ENCODE results near the gene KCNH4. TPM values are rescaled to one million over a fixed set of nuclear protein-coding genes. Genes with fewer than 3 reads are reported as not detected.

KCNH4 gene
- total and polyA plus RNA-seq, 5 donors from 2014 or later = 0.47 TPM; not detected in 4

- no peaks in the 10 kb centered on the region for H3K27me3 Mint-ChIP-seq
- Histone ChIP-seq H3K4me3 (ENCODE audit: low read depth, low read length) (no peak overlapping the region), H3K27ac (ENCODE audit: insufficient read depth, low read length, poor library complexity, severe bottlenecking) (peak overlapping the region; percentile 91), H3K36me3 (ENCODE audit: control insufficient read depth, insufficient read depth, low read length) (peaks cover 7% of the 10 kb centered on the region), H3K27me3 (ENCODE audit: control insufficient read depth, insufficient read depth, low read length) (no peaks in the 10 kb centered on the region), H3K4me1 (ENCODE audit: control insufficient read depth, insufficient read depth, low read length, poor library complexity, severe bottlenecking) (peaks cover 27% of the 10 kb centered on the region), H3K9me3 (ENCODE audit: control insufficient read depth in 2 of 2, low read length in 2 of 2) (no peaks in the 10 kb centered on the region)
- peaks cover 15% of the 10 kb centered on the region for H3K36me3 Mint-ChIP-seq
- DNase-seq (no peak), ATAC-seq (ENCODE audit: low read depth in 2 of 2) (no peak)
- peak overlapping the region in 3 of 4 donors; percentile 46 to 96 (median 91) for H3K4me3 Mint-ChIP-seq
- peak overlapping the region in 2 of 3 donors; percentile 89 to 93 for H3K27ac Mint-ChIP-seq
- peaks cover 6 to 66% (median 10%) of the 10 kb centered on the region in 4 donors for H3K4me1 Mint-ChIP-seq
- H3K9me3 Mint-ChIP-seq = peaks cover 0 to 2% (median 0%) of the 10 kb centered on the region in 7 donors
Observed at GRCh38 chr17:42111265-42111636, 69.7 kb downstream of the KCNH4 start.

GRCh38 chr17:42110301-42111264, 70.4 kb downstream of the KCNH4 start:
- no peaks in the 10 kb centered on the region for H3K27me3 Mint-ChIP-seq
- H3K36me3 Mint-ChIP-seq = peaks cover 15% of the 10 kb centered on the region
- Histone ChIP-seq H3K4me3 (ENCODE audit: low read depth, low read length) (no peak overlapping the region), H3K9me3 (ENCODE audit: control insufficient read depth in 2 of 2, low read length in 2 of 2) (no peaks in the 10 kb centered on the region), H3K36me3 (ENCODE audit: control insufficient read depth, insufficient read depth, low read length) (peaks cover 7% of the 10 kb centered on the region), H3K4me1 (ENCODE audit: control insufficient read depth, insufficient read depth, low read length, poor library complexity, severe bottlenecking) (peaks cover 27% of the 10 kb centered on the region), H3K27ac (ENCODE audit: insufficient read depth, low read length, poor library complexity, severe bottlenecking) (no peak overlapping the region), H3K27me3 (ENCODE audit: control insufficient read depth, insufficient read depth, low read length) (no peaks in the 10 kb centered on the region)
- no peak for ATAC-seq (ENCODE audit: low read depth in 2 of 2)
- peak overlapping the region; percentile 89 to 93 (median 91) for H3K27ac Mint-ChIP-seq
- peaks cover 6 to 65% (median 10%) of the 10 kb centered on the region in 4 donors for H3K4me1 Mint-ChIP-seq
- peak in 1 of 3 donors; percentile 57 for DNase-seq
- H3K9me3 Mint-ChIP-seq = peaks cover 0 to 2% (median 0%) of the 10 kb centered on the region in 7 donors
- peak overlapping the region; percentile 13 to 81 (median 70) for H3K4me3 Mint-ChIP-seq

- peaks cover 15% of the 10 kb centered on the region for H3K36me3 ChIP-seq (ENCODE audit: control insufficient read depth, insufficient read depth, low read length)
- no peak overlapping the region for H3K4me3 ChIP-seq (ENCODE audit: low read depth, low read length)
- peaks cover 0 to 2% (median 0%) of the 10 kb centered on the region in 7 donors for H3K9me3 Mint-ChIP-seq
- no peak for ATAC-seq (ENCODE audit: low read depth in 2 of 2)
- peaks cover 15% of the 10 kb centered on the region for H3K36me3 Mint-ChIP-seq
- no peak for DNase-seq
- peak overlapping the region in 1 of 3 donors; percentile 91 for H3K27ac Mint-ChIP-seq
- H3K4me1 ChIP-seq (ENCODE audit: control insufficient read depth, insufficient read depth, low read length, poor library complexity, severe bottlenecking) = peaks cover 27% of the 10 kb centered on the region
- peaks cover 6 to 59% (median 10%) of the 10 kb centered on the region in 4 donors for H3K4me1 Mint-ChIP-seq
- no peak overlapping the region for H3K27ac ChIP-seq (ENCODE audit: insufficient read depth, low read length, poor library complexity, severe bottlenecking)
- no peaks in the 10 kb centered on the region for H3K9me3 ChIP-seq (ENCODE audit: control insufficient read depth in 2 of 2, low read length in 2 of 2)
- H3K4me3 Mint-ChIP-seq = peak overlapping the region in 1 of 4 donors; percentile 38
- no peaks in the 10 kb centered on the region for H3K27me3 ChIP-seq (ENCODE audit: control insufficient read depth, insufficient read depth, low read length)
- no peaks in the 10 kb centered on the region for H3K27me3 Mint-ChIP-seq
Observed at GRCh38 chr17:42109086-42109485, 71.9 kb downstream of the KCNH4 start.

GRCh38 chr17:42107597-42108576, 73.1 kb downstream of the KCNH4 start:
- Mint-ChIP-seq H3K27me3 (no peaks in the 10 kb centered on the region), H3K27ac (peak overlapping the region; percentile 20 to 65 (median 26)), H3K4me1 (peaks cover 6 to 58% (median 10%) of the 10 kb centered on the region in 4 donors), H3K9me3 (peaks cover 0 to 2% (median 0%) of the 10 kb centered on the region in 7 donors), H3K36me3 (peaks cover 17% of the 10 kb centered on the region), H3K4me3 (peak overlapping the region in 3 of 4 donors; percentile 44 to 72 (median 68))
- DNase-seq = peak; percentile 78 to 88 (median 83)
- H3K27ac ChIP-seq (ENCODE audit: insufficient read depth, low read length, poor library complexity, severe bottlenecking) = no peak overlapping the region
- ATAC-seq (ENCODE audit: low read depth in 2 of 2) = peak; percentile 65 to 77
- peaks cover 15% of the 10 kb centered on the region for H3K36me3 ChIP-seq (ENCODE audit: control insufficient read depth, insufficient read depth, low read length)
- no peaks in the 10 kb centered on the region for H3K27me3 ChIP-seq (ENCODE audit: control insufficient read depth, insufficient read depth, low read length)
- no peak overlapping the region for H3K4me3 ChIP-seq (ENCODE audit: low read depth, low read length)
- H3K4me1 ChIP-seq (ENCODE audit: control insufficient read depth, insufficient read depth, low read length, poor library complexity, severe bottlenecking) = peaks cover 22% of the 10 kb centered on the region
- H3K9me3 ChIP-seq (ENCODE audit: control insufficient read depth in 2 of 2, low read length in 2 of 2) = no peaks in the 10 kb centered on the region

GRCh38 chr17:42107124-42107523, 73.8 kb downstream of the KCNH4 start:
- no peak for ATAC-seq (ENCODE audit: low read depth in 2 of 2)
- Mint-ChIP-seq H3K36me3 (peaks cover 20% of the 10 kb centered on the region), H3K9me3 (peaks cover 0 to 2% (median 0%) of the 10 kb centered on the region in 7 donors), H3K27ac (peak overlapping the region in 1 of 3 donors; percentile 65), H3K27me3 (no peaks in the 10 kb centered on the region), H3K4me1 (peaks cover 3 to 51% (median 6%) of the 10 kb centered on the region in 4 donors), H3K4me3 (peak overlapping the region in 2 of 4 donors; percentile 44 to 72)
- no peak for DNase-seq
- Histone ChIP-seq H3K4me1 (ENCODE audit: control insufficient read depth, insufficient read depth, low read length, poor library complexity, severe bottlenecking) (peaks cover 17% of the 10 kb centered on the region), H3K9me3 (ENCODE audit: control insufficient read depth in 2 of 2, low read length in 2 of 2) (no peaks in the 10 kb centered on the region), H3K36me3 (ENCODE audit: control insufficient read depth, insufficient read depth, low read length) (peaks cover 15% of the 10 kb centered on the region), H3K4me3 (ENCODE audit: low read depth, low read length) (no peak overlapping the region), H3K27me3 (ENCODE audit: control insufficient read depth, insufficient read depth, low read length) (no peaks in the 10 kb centered on the region), H3K27ac (ENCODE audit: insufficient read depth, low read length, poor library complexity, severe bottlenecking) (no peak overlapping the region)

Other genes starting within 250 kb of the KCNH4 start
- 27.7 TPM for gene CNP, start 214.3 kb downstream of the KCNH4 start, total RNA-seq
- 10 to 100 TPM; 26.9 to 44.3 (median 34.1) TPM for gene CNP, start 214.3 kb downstream of the KCNH4 start, polyA plus RNA-seq
- 149 TPM for gene DNAJC7, start 163.7 kb downstream of the KCNH4 start, total RNA-seq
- 10 to 100 TPM; 53.3 to 80.7 (median 67.2) TPM for gene DNAJC7, start 163.7 kb downstream of the KCNH4 start, polyA plus RNA-seq
- gene NKIRAS2, start 161.1 kb downstream of the KCNH4 start, total RNA-seq = 14.6 TPM
- 10 to 100 TPM; 21.8 to 25.8 (median 23.0) TPM for gene NKIRAS2, start 161.1 kb downstream of the KCNH4 start, polyA plus RNA-seq
- 0.27 TPM for gene C17orf113, start 130.5 kb downstream of the KCNH4 start, total RNA-seq
- under 1 TPM; 0.09 to 0.46 (median 0.38) TPM for gene C17orf113, start 130.5 kb downstream of the KCNH4 start, polyA plus RNA-seq
- not detected for gene ZNF385C, start 82.7 kb downstream of the KCNH4 start, total RNA-seq
- under 1 TPM in 1 of 4 donors, not detected in 3; 0.21 TPM for gene ZNF385C, start 82.7 kb downstream of the KCNH4 start, polyA plus RNA-seq
- 24.4 TPM for gene DHX58, start 68.4 kb downstream of the KCNH4 start, total RNA-seq
- gene DHX58, start 68.4 kb downstream of the KCNH4 start, polyA plus RNA-seq = 10 to 100 TPM in 3 of 4 donors, 1 to 10 TPM in 1; 7.2 to 20.9 (median 14.5) TPM
- gene KAT2A, start 59.8 kb downstream of the KCNH4 start, total RNA-seq = 26.5 TPM
- gene KAT2A, start 59.8 kb downstream of the KCNH4 start, polyA plus RNA-seq = 1 to 10 TPM; 2.5 to 5.7 (median 4.4) TPM
- not detected for gene HSPB9, start 58.3 kb downstream of the KCNH4 start, total RNA-seq
- gene HSPB9, start 58.3 kb downstream of the KCNH4 start, polyA plus RNA-seq = under 1 TPM in 2 of 4 donors, not detected in 2; 0.08 to 0.28 TPM
- 93.7 TPM for gene RAB5C, start 26.2 kb downstream of the KCNH4 start, total RNA-seq
- 10 to 100 TPM; 56.0 to 98.5 (median 69.9) TPM for gene RAB5C, start 26.2 kb downstream of the KCNH4 start, polyA plus RNA-seq
- gene HCRT, start 4.3 kb upstream of the KCNH4 start, total RNA-seq = not detected
- not detected for gene HCRT, start 4.3 kb upstream of the KCNH4 start, polyA plus RNA-seq
- 13.6 TPM for gene GHDC, start 13.4 kb upstream of the KCNH4 start, total RNA-seq
- gene GHDC, start 13.4 kb upstream of the KCNH4 start, polyA plus RNA-seq = 10 to 100 TPM; 11.1 to 17.8 (median 13.2) TPM
- 241 TPM for gene STAT5B, start 95.2 kb upstream of the KCNH4 start, total RNA-seq
- gene STAT5B, start 95.2 kb upstream of the KCNH4 start, polyA plus RNA-seq = 100 to 1,000 TPM; 109 to 117 (median 112) TPM
- 177 TPM for gene STAT5A, start 107.4 kb upstream of the KCNH4 start, total RNA-seq
- gene STAT5A, start 107.4 kb upstream of the KCNH4 start, polyA plus RNA-seq = 10 to 100 TPM; 71.1 to 90.9 (median 76.7) TPM
- gene STAT3, start 207.3 kb upstream of the KCNH4 start, total RNA-seq = 262 TPM
- gene STAT3, start 207.3 kb upstream of the KCNH4 start, polyA plus RNA-seq = 100 to 1,000 TPM; 100 to 125 (median 118) TPM
- 1.1 TPM for gene CAVIN1, start 242.1 kb upstream of the KCNH4 start, total RNA-seq
- gene CAVIN1, start 242.1 kb upstream of the KCNH4 start, polyA plus RNA-seq = under 1 TPM; 0.03 to 0.31 (median 0.14) TPM